ENCODE results near the gene SAFB. TPM values are rescaled to one million over a fixed set of nuclear protein-coding genes. Genes with fewer than 3 reads are reported as not detected.

The SAFB gene
- total and polyA plus RNA-seq, 2 of the 4 experiments (the other 2 are of a cell fraction) = 18.5 to 41.2 TPM

DNA sequence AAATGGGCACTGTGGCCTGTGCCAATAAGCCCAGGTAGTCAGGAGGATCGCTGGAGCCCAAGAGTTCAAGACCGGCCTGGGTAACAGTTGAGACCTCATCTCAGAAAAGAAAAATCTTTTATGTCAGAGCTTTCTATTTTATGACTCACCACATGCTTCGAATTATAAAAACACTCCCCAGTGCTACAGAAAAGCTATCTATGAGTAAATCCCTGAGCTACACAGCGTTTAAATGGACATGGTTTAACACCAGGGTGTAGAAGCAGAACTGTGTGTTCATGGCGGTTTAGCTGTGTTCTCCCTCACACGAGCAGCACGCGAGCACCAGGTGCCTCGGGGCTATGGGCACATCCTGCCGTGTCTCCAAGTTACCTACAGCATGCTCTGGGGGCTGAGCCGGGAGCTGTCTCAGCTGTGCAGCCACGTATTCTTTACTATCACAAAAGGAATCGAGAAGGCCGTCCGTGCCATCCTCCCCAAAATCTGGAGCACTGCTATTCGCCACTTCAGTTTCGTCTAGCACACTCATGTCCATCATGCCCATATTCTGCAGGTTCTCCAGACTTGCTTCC, 7.0 kb upstream of the SAFB start:
- Histone ChIP-seq H3K56ac (ENCODE audit: extremely low read depth, insufficient read depth, low read length) (no peak overlapping the region), H4K5ac (ENCODE audit: low read depth, low read length) (no peak overlapping the region), H3K18ac (ENCODE audit: low read depth, low read length) (no peak overlapping the region), H2AFZ (replicated peaks; ENCODE audit: low read length, poor library complexity) (no peak overlapping the region), H3K4me2 (ENCODE audit: low read depth, low read length) (no peak overlapping the region), H4K20me1 (ENCODE audit: insufficient read depth, low read length) (peaks cover 23% of the 10 kb centered on the region), H4K8ac (ENCODE audit: low read depth in 2 of 2, low read length in 2 of 2) (peak overlapping the region in 1 of 2 experiments; percentile 3; a peak in 1 of 4 replicates), H2BK15ac (ENCODE audit: low read depth, low read length) (no peak overlapping the region), H2BK120ac (ENCODE audit: low read depth, low read length) (no peak overlapping the region), H3K79me1 (ENCODE audit: low read depth in 1 of 2, low read length in 2 of 2) (peaks cover 37 to 55% of the 10 kb centered on the region in 2 experiments), H4K91ac (ENCODE audit: insufficient read depth, low read depth, low read length) (no peak overlapping the region), H3K27ac (ENCODE audit: insufficient read depth, low read length) (no peak overlapping the region), H2BK5ac (ENCODE audit: low read depth, low read length, poor library complexity, severe bottlenecking) (no peak overlapping the region), H3K4me3 (ENCODE audit: insufficient read depth, low read depth, low read length) (no peak overlapping the region), H3K9ac (ENCODE audit: low read depth, low read length) (no peak overlapping the region), H3K14ac (replicated peaks; ENCODE audit: low read depth, low read length) (no peak overlapping the region), H3K36me3 (ENCODE audit: control insufficient read depth, insufficient read depth, low read length) (peaks cover 53% of the 10 kb centered on the region), H3K27me3 (ENCODE audit: control insufficient read depth, insufficient read depth, low read length) (no peaks in the 10 kb centered on the region), H3K4me1 (ENCODE audit: control insufficient read depth, insufficient read depth, low read length) (no peaks in the 10 kb centered on the region), H3K9me1 (ENCODE audit: insufficient read depth, low read length) (no peaks in the 10 kb centered on the region; the same call in 1 of the 2 replicates), H2BK20ac (ENCODE audit: low read depth, low read length) (no peak overlapping the region), H2AK9ac (replicated peaks; ENCODE audit: low read depth, low read length, poor library complexity) (peak overlapping the region; percentile 15), H2AK5ac (ENCODE audit: low read depth, low read length) (no peak overlapping the region), H3K23ac (ENCODE audit: low read depth, low read length) (no peak overlapping the region; the same call in 1 of the 2 replicates), H3K9me3 (ENCODE audit: control insufficient read depth, insufficient read depth, low read length) (no peaks in the 10 kb centered on the region), H3K4ac (ENCODE audit: low read depth, low read length) (no peak overlapping the region)
- BruUV-seq (replicated peaks) = no TSS peak
- ChIA-PET CTCF (no interaction called here), POLR2A (ENCODE audit: unreplicated experiment) (no interaction called here)
- intact Hi-C loops (cut with micrococcal nuclease) = no loop called here
- dilution Hi-C loops (cut with HindIII; ENCODE audit: low sequenced_read_pairs, unreplicated experiment) = no loop called here
- TF ChIP-seq FOS (IDR thresholded peaks at IDR 0.05; ENCODE audit: low read depth, low read length) (0 out of 2 replicates have a peak, but pooled peaks have one; percentile 5), MAFK (IDR thresholded peaks at IDR 0.05; ENCODE audit: low read depth, low read length) (no peak)
- WGBS, 2 experiments (ENCODE audit: extremely low coverage in 2 of 2, insufficient read length in 1 of 2) = 93% methylated on average over 6 of the region's 17 CpGs; no CpG with 5 or more reads in 1 of the 2 experiments
- DNase-seq = peak; percentile 59
- ATAC-seq (ENCODE audit: low read depth) = peak; percentile 78
- in situ Hi-C loops (cut with MboI; ENCODE audit: low sequenced_read_pairs) = no loop called here
